ENCODE measurements around the gene MYBPH. TPM values are rescaled to one million over a fixed set of nuclear protein-coding genes. Genes with fewer than 3 reads are reported as not detected.

Gene MYBPH
- total RNA-seq, 1 experiment from 2014 or later = not detected

DNA sequence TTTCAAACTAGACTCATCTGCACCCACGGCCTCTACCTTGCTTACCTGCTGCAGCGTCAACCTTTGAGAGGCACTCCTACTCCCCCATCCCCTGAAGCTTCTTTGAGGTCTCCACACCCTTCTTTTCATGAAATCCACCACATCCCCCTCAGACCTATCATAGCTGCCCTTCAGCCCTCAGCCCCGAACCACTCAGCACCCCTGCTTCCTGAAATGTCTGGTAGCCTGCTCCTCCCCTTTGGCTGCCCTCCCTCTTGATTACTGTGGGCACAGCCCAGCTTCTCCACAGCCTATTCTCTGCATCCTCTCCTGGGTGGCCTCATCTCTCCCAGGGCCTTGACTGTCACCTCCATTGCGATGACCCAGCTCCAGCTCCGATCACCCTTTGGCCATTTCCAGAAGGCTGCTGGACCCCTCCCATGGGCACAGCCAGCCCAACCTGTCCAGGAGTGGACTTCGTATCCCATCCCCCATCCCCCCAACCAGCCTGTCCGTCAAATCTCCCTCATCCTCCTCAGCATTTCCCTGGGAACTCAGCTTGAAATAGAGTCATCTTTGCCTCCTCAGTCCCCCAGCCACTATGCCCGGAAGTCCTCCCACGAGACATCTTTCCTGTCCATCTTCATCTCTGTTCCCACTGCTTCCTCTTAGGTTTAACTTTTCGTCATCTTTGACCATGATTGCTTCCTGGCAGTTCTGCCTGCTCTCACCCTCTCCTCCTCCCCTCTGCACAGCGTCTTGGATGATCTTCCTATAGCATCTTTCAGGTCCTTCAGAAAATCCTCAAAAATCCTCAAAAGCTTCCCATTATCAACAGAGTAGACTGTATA lies 54.2 kb downstream of the MYBPH start:
- WGBS (ENCODE audit: extremely low coverage, insufficient read length, low lambda C conversion rate) = no CpG with 5 or more reads among the region's 11 CpGs
- DNase-seq = peak; percentile 12

More for the DNA sequence above, 54.2 kb downstream of the MYBPH start:
- no peaks in the 10 kb centered on the region for H3K36me3 Mint-ChIP-seq (ENCODE audit: insufficient read depth in 1 of 3, low read depth in 3 of 3)
- H3K14ac ChIP-seq (ENCODE audit: insufficient read depth, low read length) = no peak overlapping the region
- no peaks in the 10 kb centered on the region for H4K20me1 ChIP-seq (ENCODE audit: control insufficient read depth, insufficient read depth, insufficient read length)
- no peak overlapping the region for H2BK15ac ChIP-seq (ENCODE audit: low read depth, low read length)
- no peak overlapping the region for H3T11ph ChIP-seq (ENCODE audit: low read length)
- no peak overlapping the region for H2AFZ ChIP-seq (ENCODE audit: low read length)
- no peak overlapping the region for H3K23ac ChIP-seq (ENCODE audit: insufficient read length, low read depth, low read length)
- H3K79me2 ChIP-seq (ENCODE audit: insufficient read depth, low read length) = no peaks in the 10 kb centered on the region
- no peak overlapping the region for H2BK5ac ChIP-seq (ENCODE audit: insufficient read length, low read length)
- no peaks in the 10 kb centered on the region; a peak in 1 of 5 replicates for H3K9me3 Mint-ChIP-seq
- no peaks in the 10 kb centered on the region for H3K23me2 ChIP-seq (ENCODE audit: insufficient read length, low read depth, low read length, poor library complexity, severe bottlenecking)
- TF ChIP-seq, protein P1, sequence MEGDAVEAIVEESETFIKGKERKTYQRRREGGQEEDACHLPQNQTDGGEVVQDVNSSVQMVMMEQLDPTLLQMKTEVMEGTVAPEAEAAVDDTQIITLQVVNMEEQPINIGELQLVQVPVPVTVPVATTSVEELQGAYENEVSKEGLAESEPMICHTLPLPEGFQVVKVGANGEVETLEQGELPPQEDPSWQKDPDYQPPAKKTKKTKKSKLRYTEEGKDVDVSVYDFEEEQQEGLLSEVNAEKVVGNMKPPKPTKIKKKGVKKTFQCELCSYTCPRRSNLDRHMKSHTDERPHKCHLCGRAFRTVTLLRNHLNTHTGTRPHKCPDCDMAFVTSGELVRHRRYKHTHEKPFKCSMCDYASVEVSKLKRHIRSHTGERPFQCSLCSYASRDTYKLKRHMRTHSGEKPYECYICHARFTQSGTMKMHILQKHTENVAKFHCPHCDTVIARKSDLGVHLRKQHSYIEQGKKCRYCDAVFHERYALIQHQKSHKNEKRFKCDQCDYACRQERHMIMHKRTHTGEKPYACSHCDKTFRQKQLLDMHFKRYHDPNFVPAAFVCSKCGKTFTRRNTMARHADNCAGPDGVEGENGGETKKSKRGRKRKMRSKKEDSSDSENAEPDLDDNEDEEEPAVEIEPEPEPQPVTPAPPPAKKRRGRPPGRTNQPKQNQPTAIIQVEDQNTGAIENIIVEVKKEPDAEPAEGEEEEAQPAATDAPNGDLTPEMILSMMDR (conservative IDR thresholded peaks at IDR 0.05) = no peak
- H3K4me2 ChIP-seq (ENCODE audit: insufficient read depth, insufficient read length, low read length) = no peak overlapping the region
- no peak overlapping the region for H3K9ac ChIP-seq (ENCODE audit: extremely low read depth, insufficient read length, low read length)
- peaks cover 58% of the 10 kb centered on the region for H3K27me3 Mint-ChIP-seq (ENCODE audit: low read depth)
- no peak overlapping the region for H3K4ac ChIP-seq (ENCODE audit: low read depth, low read length)
- no peak overlapping the region for H3K4me3 Mint-ChIP-seq
- no peak overlapping the region for H3K56ac ChIP-seq (ENCODE audit: insufficient read length, low read depth, low read length)
- H3K9me3 ChIP-seq (ENCODE audit: control insufficient read depth, low read depth, low read length) = no peaks in the 10 kb centered on the region
- H3K79me1 ChIP-seq (ENCODE audit: insufficient read depth, low read depth, low read length, poor library complexity, severe bottlenecking) = no peaks in the 10 kb centered on the region
- H4K8ac ChIP-seq (replicated peaks; ENCODE audit: insufficient read length, low read depth, low read length) = no peak overlapping the region
- H4K5ac ChIP-seq (ENCODE audit: insufficient read length, low read depth, low read length) = no peak overlapping the region
- H3K27me3 ChIP-seq (ENCODE audit: insufficient read depth, low read length) = no peaks in the 10 kb centered on the region
- H3K4me1 Mint-ChIP-seq = peaks cover 11 to 30% of the 10 kb centered on the region in 2 experiments
- no peak overlapping the region for H3K27ac ChIP-seq (ENCODE audit: insufficient read length, low read depth, low read length)
- H3K4me1 ChIP-seq (ENCODE audit: insufficient read depth, low read length) = no peaks in the 10 kb centered on the region
- H2BK20ac ChIP-seq (ENCODE audit: low read depth, low read length, poor library complexity, severe bottlenecking) = no peak overlapping the region
- H3K27ac Mint-ChIP-seq = no peak overlapping the region; a peak in 1 of 7 replicates
- H2AK5ac ChIP-seq (ENCODE audit: insufficient read length, low read length) = no peak overlapping the region
- no peak overlapping the region for H2BK12ac ChIP-seq (ENCODE audit: insufficient read length, low read depth, low read length)
- H3K18ac ChIP-seq (ENCODE audit: insufficient read length, low read depth, low read length) = no peak overlapping the region
- H2BK120ac ChIP-seq (ENCODE audit: low read depth, low read length, poor library complexity, severe bottlenecking) = no peak overlapping the region
- no peak overlapping the region for H4K91ac ChIP-seq (ENCODE audit: insufficient read length, low read depth, low read length)

Measured in H9 (cell line).